ENCODE data around the gene DUSP22.

Gene DUSP22

DNA sequence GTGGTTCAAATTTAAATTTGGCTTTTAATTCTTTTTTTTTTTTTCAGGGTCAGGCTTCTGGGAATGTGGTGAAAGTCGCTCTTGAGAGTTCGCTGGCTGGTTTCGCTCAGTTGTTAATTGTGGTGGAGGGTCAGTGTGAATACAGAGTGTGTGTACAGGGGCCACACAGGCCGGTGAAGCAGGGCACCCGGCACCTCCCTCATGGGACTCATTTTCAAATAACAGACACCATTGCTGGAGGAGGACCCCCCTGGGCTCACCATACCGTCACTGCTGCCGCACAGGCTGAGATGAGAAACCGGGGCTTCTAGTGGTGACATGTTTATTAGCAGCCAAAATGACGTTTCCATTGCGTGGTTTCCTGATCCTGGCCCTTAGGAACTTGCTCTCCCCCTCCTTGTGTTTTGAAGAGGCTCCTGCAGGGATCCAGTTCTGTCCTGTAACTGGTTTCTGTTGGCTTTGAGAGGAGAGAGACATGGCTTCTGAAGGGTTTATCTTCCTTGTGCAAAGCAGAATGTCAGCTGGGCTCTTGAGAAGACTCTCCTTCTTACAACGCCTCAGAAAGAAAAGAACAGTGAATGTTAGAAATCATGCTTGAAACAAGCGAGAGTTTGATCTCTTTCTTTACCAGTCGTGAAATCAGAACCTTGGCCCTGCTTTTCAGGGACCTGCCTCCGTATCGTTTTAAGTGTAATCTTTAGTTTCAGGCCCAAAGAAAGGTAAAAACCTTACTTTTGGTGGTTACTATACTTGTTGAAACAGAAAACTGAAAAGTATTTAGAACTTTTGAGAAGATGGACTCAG, 37.8 kb downstream of the DUSP22 start:
- peak overlapping the region in 1 of 2 experiments; percentile 6 for H3K23ac ChIP-seq (ENCODE audit: low read length in 2 of 2)
- 77% methylated on average over 15 of the region's 15 CpGs for WGBS
- H4K8ac ChIP-seq (ENCODE audit: low read length) = no peak overlapping the region
- no peaks in the 10 kb centered on the region for H3K9me3 ChIP-seq (ENCODE audit: control insufficient read depth, low read length)
- H3K4me1 ChIP-seq (ENCODE audit: control insufficient read depth, insufficient read depth, low read depth, low read length) = peaks cover 12% of the 10 kb centered on the region
- no peak overlapping the region for H3K4ac ChIP-seq (ENCODE audit: low read depth in 1 of 2, low read length in 2 of 2)
- no peak overlapping the region for H2BK120ac ChIP-seq (ENCODE audit: low read depth, low read length)
- no peak overlapping the region for H2AK5ac ChIP-seq (ENCODE audit: low read length, severe bottlenecking)
- peaks cover 0 to 10% of the 10 kb centered on the region in 2 experiments for H3K36me3 ChIP-seq (ENCODE audit: control insufficient read depth in 1 of 2, insufficient read depth in 2 of 2, low read depth in 1 of 2, low read length in 2 of 2)
- no peak overlapping the region for H2BK15ac ChIP-seq (ENCODE audit: low read depth, poor library complexity, severe bottlenecking)
- H2AFZ ChIP-seq (ENCODE audit: low read depth, low read length) = no peak overlapping the region
- no peak overlapping the region for H2BK5ac ChIP-seq (ENCODE audit: low read depth, low read length, poor library complexity, severe bottlenecking)
- DNase-seq = peak; percentile 55
- no peak overlapping the region for H3K18ac ChIP-seq (ENCODE audit: low read depth in 1 of 2, low read length in 2 of 2)
- no peak overlapping the region for H3K27ac ChIP-seq (ENCODE audit: low read length, poor library complexity, severe bottlenecking)
- no peak overlapping the region for H3K9ac ChIP-seq (ENCODE audit: low read length)
- no peak overlapping the region for H4K91ac ChIP-seq (ENCODE audit: low read length)
- peaks cover 16% of the 10 kb centered on the region for H3K79me1 ChIP-seq (replicated peaks; ENCODE audit: low read length, poor library complexity, severe bottlenecking)
- no peak overlapping the region for H2BK12ac ChIP-seq (ENCODE audit: low read length in 2 of 2)
- H3K4me2 ChIP-seq (ENCODE audit: low read length, poor library complexity, severe bottlenecking) = no peak overlapping the region
- no peak overlapping the region for H3K4me3 ChIP-seq (ENCODE audit: insufficient read depth in 1 of 2, low read depth in 1 of 2, low read length in 2 of 2)
- H3K14ac ChIP-seq (ENCODE audit: low read length in 2 of 2) = no peak overlapping the region
- peaks cover 0 to 15% of the 10 kb centered on the region in 2 experiments for H3K27me3 ChIP-seq (ENCODE audit: control insufficient read depth in 1 of 2, insufficient read depth in 1 of 2, low read length in 2 of 2)

GRCh38 chr6:330948-331347, 38.7 kb downstream of the DUSP22 start:
- H3K27me3 ChIP-seq (ENCODE audit: control insufficient read depth in 1 of 2, insufficient read depth in 1 of 2, low read length in 2 of 2) = peaks cover 0 to 15% of the 10 kb centered on the region in 2 experiments
- H2BK12ac ChIP-seq (ENCODE audit: low read length in 2 of 2) = no peak overlapping the region
- H2BK15ac ChIP-seq (ENCODE audit: low read depth, poor library complexity, severe bottlenecking) = no peak overlapping the region
- no peak overlapping the region for H4K8ac ChIP-seq (ENCODE audit: low read length)
- H3K79me1 ChIP-seq (replicated peaks; ENCODE audit: low read length, poor library complexity, severe bottlenecking) = peaks cover 16% of the 10 kb centered on the region
- H3K23ac ChIP-seq (ENCODE audit: low read length in 2 of 2) = no peak overlapping the region
- H2BK5ac ChIP-seq (ENCODE audit: low read depth, low read length, poor library complexity, severe bottlenecking) = no peak overlapping the region
- no peak overlapping the region for H4K91ac ChIP-seq (ENCODE audit: low read length)
- no peak overlapping the region for H2BK120ac ChIP-seq (ENCODE audit: low read depth, low read length)
- no peak overlapping the region for H3K4me3 ChIP-seq (ENCODE audit: insufficient read depth in 1 of 2, low read depth in 1 of 2, low read length in 2 of 2)
- no peak overlapping the region for H3K4ac ChIP-seq (ENCODE audit: low read depth in 1 of 2, low read length in 2 of 2)
- no peak overlapping the region for H3K4me2 ChIP-seq (ENCODE audit: low read length, poor library complexity, severe bottlenecking)
- H2AK5ac ChIP-seq (ENCODE audit: low read length, severe bottlenecking) = no peak overlapping the region
- no peak overlapping the region for H2AFZ ChIP-seq (ENCODE audit: low read depth, low read length)
- H3K14ac ChIP-seq (ENCODE audit: low read length in 2 of 2) = no peak overlapping the region
- H3K9me3 ChIP-seq (ENCODE audit: control insufficient read depth, low read length) = no peaks in the 10 kb centered on the region
- peaks cover 12% of the 10 kb centered on the region for H3K4me1 ChIP-seq (ENCODE audit: control insufficient read depth, insufficient read depth, low read depth, low read length)
- H3K18ac ChIP-seq (ENCODE audit: low read depth in 1 of 2, low read length in 2 of 2) = no peak overlapping the region
- peaks cover 0 to 10% of the 10 kb centered on the region in 2 experiments for H3K36me3 ChIP-seq (ENCODE audit: control insufficient read depth in 1 of 2, insufficient read depth in 2 of 2, low read depth in 1 of 2, low read length in 2 of 2)
- no peak overlapping the region for H3K27ac ChIP-seq (ENCODE audit: low read length, poor library complexity, severe bottlenecking)
- 74% methylated on average over 7 of the region's 8 CpGs for WGBS
- no peak for DNase-seq
- no peak overlapping the region for H3K9ac ChIP-seq (ENCODE audit: low read length)

DNA sequence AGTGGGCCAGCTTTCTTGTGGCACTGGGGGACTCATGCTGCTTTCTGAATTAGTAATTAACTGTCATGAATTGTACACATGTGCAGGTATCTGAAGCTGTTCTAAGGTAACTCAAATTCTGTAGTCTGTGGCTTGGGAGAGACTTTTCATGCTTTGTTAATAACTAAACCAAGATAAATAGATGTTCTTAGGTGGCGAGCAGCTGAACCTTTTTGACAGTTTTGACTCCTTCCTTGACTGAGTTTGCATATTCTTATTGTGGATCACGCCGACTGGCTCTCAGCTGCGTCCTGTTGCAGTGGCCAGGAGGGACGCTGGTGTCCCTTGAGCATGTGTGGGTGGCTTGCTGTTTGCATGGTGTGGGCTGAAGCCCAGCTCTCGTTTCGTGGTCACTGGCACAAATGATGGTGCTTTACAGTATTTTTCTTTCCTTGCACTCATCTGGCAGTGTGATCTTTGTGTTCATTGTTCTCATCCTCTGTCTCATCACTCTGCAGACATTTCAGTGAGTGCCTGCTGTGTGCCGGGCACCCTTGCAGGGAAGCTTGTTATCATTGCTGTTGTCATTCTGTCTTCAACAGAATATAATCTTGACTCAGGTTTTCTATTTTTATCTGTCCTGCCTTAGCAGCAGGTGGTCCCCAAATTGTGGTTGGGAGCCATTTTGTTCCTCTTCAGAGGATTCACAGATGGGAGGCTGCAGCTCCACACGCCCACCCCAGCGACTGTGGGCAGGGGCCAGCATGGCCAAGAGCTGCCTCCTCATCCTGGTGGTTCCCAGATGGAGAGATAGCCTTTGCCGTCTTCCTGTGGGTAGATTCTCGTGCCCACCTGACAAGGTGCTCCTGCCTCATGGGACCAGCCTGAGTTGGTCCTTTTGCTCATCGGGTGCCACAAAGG, 39.6 kb downstream of the DUSP22 start:
- Histone ChIP-seq H2AK5ac (ENCODE audit: low read length, severe bottlenecking) (no peak overlapping the region), H4K8ac (ENCODE audit: low read length) (no peak overlapping the region), H3K23ac (ENCODE audit: low read length in 2 of 2) (no peak overlapping the region), H3K9ac (ENCODE audit: low read length) (no peak overlapping the region), H3K4me3 (ENCODE audit: insufficient read depth in 1 of 2, low read depth in 1 of 2, low read length in 2 of 2) (no peak overlapping the region), H2BK15ac (ENCODE audit: low read depth, poor library complexity, severe bottlenecking) (no peak overlapping the region), H4K91ac (ENCODE audit: low read length) (no peak overlapping the region), H3K9me3 (ENCODE audit: control insufficient read depth, low read length) (no peaks in the 10 kb centered on the region), H3K27me3 (ENCODE audit: control insufficient read depth in 1 of 2, insufficient read depth in 1 of 2, low read length in 2 of 2) (peaks cover 0 to 13% of the 10 kb centered on the region in 2 experiments), H3K14ac (ENCODE audit: low read length in 2 of 2) (no peak overlapping the region), H3K18ac (ENCODE audit: low read depth in 1 of 2, low read length in 2 of 2) (no peak overlapping the region), H2BK120ac (ENCODE audit: low read depth, low read length) (no peak overlapping the region), H2BK5ac (ENCODE audit: low read depth, low read length, poor library complexity, severe bottlenecking) (no peak overlapping the region), H3K4me2 (ENCODE audit: low read length, poor library complexity, severe bottlenecking) (peak overlapping the region; percentile 0), H3K4me1 (ENCODE audit: control insufficient read depth, insufficient read depth, low read depth, low read length) (peaks cover 12% of the 10 kb centered on the region), H3K79me1 (replicated peaks; ENCODE audit: low read length, poor library complexity, severe bottlenecking) (peaks cover 18% of the 10 kb centered on the region), H2AFZ (ENCODE audit: low read depth, low read length) (no peak overlapping the region), H3K4ac (ENCODE audit: low read depth in 1 of 2, low read length in 2 of 2) (no peak overlapping the region), H3K27ac (ENCODE audit: low read length, poor library complexity, severe bottlenecking) (no peak overlapping the region), H3K36me3 (ENCODE audit: control insufficient read depth in 1 of 2, insufficient read depth in 2 of 2, low read depth in 1 of 2, low read length in 2 of 2) (peaks cover 0 to 8% of the 10 kb centered on the region in 2 experiments), H2BK12ac (ENCODE audit: low read length in 2 of 2) (no peak overlapping the region)
- WGBS = 78% methylated on average over 13 of the region's 13 CpGs
- no peak for DNase-seq

GRCh38 chr6:332671-333070, 40.4 kb downstream of the DUSP22 start:
- Histone ChIP-seq H3K18ac (ENCODE audit: low read depth in 1 of 2, low read length in 2 of 2) (no peak overlapping the region), H3K23ac (ENCODE audit: low read length in 2 of 2) (no peak overlapping the region), H3K4me3 (ENCODE audit: insufficient read depth in 1 of 2, low read depth in 1 of 2, low read length in 2 of 2) (no peak overlapping the region), H2AK5ac (ENCODE audit: low read length, severe bottlenecking) (no peak overlapping the region), H3K9ac (ENCODE audit: low read length) (no peak overlapping the region), H3K4me2 (ENCODE audit: low read length, poor library complexity, severe bottlenecking) (no peak overlapping the region), H4K8ac (ENCODE audit: low read length) (no peak overlapping the region), H3K14ac (ENCODE audit: low read length in 2 of 2) (no peak overlapping the region), H2BK5ac (ENCODE audit: low read depth, low read length, poor library complexity, severe bottlenecking) (no peak overlapping the region), H2AFZ (ENCODE audit: low read depth, low read length) (no peak overlapping the region), H3K79me1 (replicated peaks; ENCODE audit: low read length, poor library complexity, severe bottlenecking) (peaks cover 14% of the 10 kb centered on the region), H3K36me3 (ENCODE audit: control insufficient read depth in 1 of 2, insufficient read depth in 2 of 2, low read depth in 1 of 2, low read length in 2 of 2) (peaks cover 0 to under 1% of the 10 kb centered on the region in 2 experiments), H3K4me1 (ENCODE audit: control insufficient read depth, insufficient read depth, low read depth, low read length) (peaks cover 8% of the 10 kb centered on the region), H2BK120ac (ENCODE audit: low read depth, low read length) (no peak overlapping the region), H3K27ac (ENCODE audit: low read length, poor library complexity, severe bottlenecking) (no peak overlapping the region), H2BK15ac (ENCODE audit: low read depth, poor library complexity, severe bottlenecking) (no peak overlapping the region), H3K27me3 (ENCODE audit: control insufficient read depth in 1 of 2, insufficient read depth in 1 of 2, low read length in 2 of 2) (peaks cover 0 to 12% of the 10 kb centered on the region in 2 experiments), H4K91ac (ENCODE audit: low read length) (no peak overlapping the region), H3K4ac (ENCODE audit: low read depth in 1 of 2, low read length in 2 of 2) (no peak overlapping the region), H2BK12ac (ENCODE audit: low read length in 2 of 2) (no peak overlapping the region), H3K9me3 (ENCODE audit: control insufficient read depth, low read length) (no peaks in the 10 kb centered on the region)
- peak; percentile 44 for DNase-seq
- 86% methylated on average over 7 of the region's 7 CpGs for WGBS
